Tibial nerve (tissue), 4 donors: ENCODE results near the gene NAA40.

Source experiments
- EP300 ChIP-seq, 2 donors: sonication (generic); formaldehyde crosslinking; IDR thresholded peaks; one replicate each; pipeline ENCODE4 v1.6.1; 2017; ENCODE audit warnings: antibody characterized with exemption in 2 of 2, mild to moderate bottlenecking in 1 of 2
- POLR2A ChIP-seq, 2 donors: fragments of 450-650 bp; IDR thresholded peaks; one replicate each; pipeline ENCODE4 v1.6.1; 2017; ENCODE audit warnings: antibody characterized with exemption in 2 of 2, mild to moderate bottlenecking in 2 of 2, moderate library complexity in 2 of 2
- TF ChIP-seq, protein P1 (sequence below), 5 experiments: fragments of 200-600 bp in 3 of 5; fragments of 450-650 bp in 2 of 5; sonication (generic) in 3 of 5; IDR thresholded peaks; one replicate each; pipeline ENCODE4 v1.5.1; 2016 to 2019; ENCODE audit warnings: antibody characterized with exemption in 5 of 5, mild to moderate bottlenecking in 3 of 5, moderate library complexity in 2 of 5

- TF ChIP-seq, protein P1, sequence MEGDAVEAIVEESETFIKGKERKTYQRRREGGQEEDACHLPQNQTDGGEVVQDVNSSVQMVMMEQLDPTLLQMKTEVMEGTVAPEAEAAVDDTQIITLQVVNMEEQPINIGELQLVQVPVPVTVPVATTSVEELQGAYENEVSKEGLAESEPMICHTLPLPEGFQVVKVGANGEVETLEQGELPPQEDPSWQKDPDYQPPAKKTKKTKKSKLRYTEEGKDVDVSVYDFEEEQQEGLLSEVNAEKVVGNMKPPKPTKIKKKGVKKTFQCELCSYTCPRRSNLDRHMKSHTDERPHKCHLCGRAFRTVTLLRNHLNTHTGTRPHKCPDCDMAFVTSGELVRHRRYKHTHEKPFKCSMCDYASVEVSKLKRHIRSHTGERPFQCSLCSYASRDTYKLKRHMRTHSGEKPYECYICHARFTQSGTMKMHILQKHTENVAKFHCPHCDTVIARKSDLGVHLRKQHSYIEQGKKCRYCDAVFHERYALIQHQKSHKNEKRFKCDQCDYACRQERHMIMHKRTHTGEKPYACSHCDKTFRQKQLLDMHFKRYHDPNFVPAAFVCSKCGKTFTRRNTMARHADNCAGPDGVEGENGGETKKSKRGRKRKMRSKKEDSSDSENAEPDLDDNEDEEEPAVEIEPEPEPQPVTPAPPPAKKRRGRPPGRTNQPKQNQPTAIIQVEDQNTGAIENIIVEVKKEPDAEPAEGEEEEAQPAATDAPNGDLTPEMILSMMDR (IDR thresholded peaks at IDR 0.05), result no peak
- no peak for TF ChIP-seq EP300 (IDR thresholded peaks at IDR 0.05)
- no peak for TF ChIP-seq POLR2A (IDR thresholded peaks at IDR 0.05)
Observed at GRCh38 chr11:63993993-63994392, 55.2 kb downstream of the NAA40 start.
